CD4-positive, alpha-beta T cell treated with Interleukin-4 for 4 hours (primary cell): ENCODE data around the gene ASH1L.
A peak's percentile ranks its signal among the peaks of the same experiment; 100 is the strongest.
"Not testable (repeated sequence)": the region's sequence is repeated elsewhere in the genome, so short reads cannot be mapped to it uniquely, and the experiment has no call there.

Experiments
- DNase-seq: peaks from one replicate; pipeline ENCODE4 v3.0.0-alpha.2; 2020

ASH1L gene

DNA sequence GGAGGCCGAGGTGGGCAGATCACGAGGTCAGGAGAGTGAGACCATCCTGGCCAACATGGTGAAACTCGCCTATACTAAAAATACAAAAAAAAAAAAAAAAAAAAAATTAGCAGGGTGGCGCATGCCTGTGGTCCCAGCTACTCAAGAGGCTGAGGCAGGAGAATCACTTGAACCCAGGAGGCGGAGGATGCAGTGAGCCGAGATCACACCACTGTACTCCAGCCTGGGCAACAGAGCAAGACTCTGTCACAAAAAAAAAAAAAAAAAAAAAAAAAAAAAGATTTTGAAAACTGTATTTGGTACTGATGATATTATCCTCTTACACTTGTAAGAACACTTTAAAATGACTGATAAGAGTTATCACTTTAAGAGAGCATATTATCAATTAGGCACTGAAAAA, 74.2 kb downstream of the ASH1L start:
- not testable (repeated sequence) for DNase-seq

DNA sequence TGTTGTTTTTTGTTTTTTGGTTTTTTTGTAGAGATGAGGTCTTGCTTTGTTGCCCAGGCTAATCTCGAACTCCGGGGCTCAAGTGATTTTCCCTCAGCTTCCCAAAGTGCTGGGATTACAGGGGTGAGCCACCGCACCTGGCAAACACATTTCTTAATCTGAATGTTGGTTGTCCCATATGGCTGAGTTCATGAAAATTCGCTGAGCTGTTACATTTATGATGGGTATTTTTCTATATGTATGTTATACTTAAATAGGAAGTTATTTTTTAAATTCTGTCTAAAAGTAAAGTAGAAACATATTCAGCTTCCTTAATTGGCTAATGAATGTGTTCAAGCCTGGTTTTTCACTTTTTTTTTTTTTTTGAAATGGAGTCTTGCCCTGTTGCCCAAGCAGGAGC, 75.1 kb downstream of the ASH1L start:
- DNase-seq: no peak

DNA sequence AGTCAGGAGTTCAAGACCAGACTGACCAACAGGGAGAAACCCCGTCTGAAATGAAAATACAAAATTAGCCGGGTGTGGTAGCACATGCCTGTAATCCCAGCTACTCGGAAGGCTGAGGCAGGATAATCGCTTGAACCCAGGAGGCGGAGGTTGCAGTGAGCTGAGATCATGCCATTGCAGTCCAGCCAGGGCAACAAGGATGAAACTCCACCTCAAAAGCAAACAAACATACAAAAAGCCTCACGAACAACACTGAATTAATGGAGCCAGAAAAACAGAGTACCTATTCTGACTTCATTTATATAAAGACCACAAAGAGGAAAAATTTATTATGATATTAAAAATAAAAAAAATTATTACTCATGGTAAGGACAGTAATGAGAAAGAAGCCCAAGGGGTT, 75.7 kb downstream of the ASH1L start:
- DNase-seq: not testable (repeated sequence)

DNA sequence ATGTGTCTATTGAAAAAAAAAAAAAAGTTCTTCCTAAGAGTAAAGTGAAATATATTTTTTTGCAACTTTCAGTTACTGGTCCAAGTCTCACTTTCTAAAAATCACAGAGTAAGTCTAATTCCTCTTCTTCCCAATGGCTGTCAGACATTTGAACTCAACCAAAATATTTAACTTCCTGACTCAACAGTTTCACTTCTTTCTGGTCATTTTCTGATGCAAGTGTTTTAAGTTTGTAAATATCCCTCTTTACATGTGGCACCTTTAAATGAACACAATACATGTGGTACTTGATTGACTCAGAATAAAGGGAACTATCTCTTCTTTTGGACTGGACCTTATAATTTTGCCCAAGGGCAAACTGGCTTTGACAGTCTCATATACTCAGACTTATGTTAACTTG, 76.7 kb downstream of the ASH1L start:
- no peak for DNase-seq

DNA sequence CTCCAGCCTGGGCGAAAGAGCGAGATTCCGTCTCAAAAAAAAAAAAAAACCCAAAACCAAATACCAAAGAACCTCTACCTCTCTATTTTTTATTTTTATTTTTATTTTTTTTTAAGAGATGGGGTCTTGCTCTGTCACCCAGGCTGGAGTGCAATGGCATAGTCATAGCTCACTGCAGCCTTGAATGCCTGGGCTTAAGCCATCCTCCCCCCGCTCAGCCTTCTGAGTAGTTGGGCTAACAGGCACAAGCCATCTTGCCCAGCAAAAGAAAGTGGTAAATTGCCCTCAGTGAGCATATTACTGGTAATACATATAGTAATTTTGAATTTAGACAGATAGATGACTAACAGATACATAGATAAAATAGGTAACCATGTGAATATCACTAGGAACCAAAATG, 77.4 kb downstream of the ASH1L start:
- DNase-seq: no peak

DNA sequence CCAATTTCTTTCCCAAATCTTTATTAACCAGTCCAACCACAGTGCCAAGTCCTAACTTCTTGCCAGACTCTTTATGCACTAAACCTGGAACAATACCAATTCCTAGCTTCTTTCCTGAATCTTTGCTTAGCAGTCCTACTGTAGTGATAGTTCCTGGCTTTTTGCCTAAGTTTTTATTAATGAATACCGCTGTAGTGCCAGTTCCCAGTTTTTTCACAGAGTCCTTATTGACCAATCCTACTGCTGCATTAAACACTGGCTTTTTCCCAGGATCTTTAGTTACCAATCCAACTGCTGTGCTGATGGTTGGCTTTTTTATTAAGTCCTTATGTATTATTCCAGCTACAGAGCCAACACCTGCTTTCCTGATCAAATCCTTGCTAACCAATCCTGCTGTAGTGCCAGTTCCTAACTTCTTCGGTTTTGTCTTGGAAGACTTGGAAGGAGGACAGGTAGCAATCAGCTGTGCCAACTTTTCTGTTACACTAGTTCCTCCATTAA, 80.8 kb downstream of the ASH1L start:
- DNase-seq: no peak

DNA sequence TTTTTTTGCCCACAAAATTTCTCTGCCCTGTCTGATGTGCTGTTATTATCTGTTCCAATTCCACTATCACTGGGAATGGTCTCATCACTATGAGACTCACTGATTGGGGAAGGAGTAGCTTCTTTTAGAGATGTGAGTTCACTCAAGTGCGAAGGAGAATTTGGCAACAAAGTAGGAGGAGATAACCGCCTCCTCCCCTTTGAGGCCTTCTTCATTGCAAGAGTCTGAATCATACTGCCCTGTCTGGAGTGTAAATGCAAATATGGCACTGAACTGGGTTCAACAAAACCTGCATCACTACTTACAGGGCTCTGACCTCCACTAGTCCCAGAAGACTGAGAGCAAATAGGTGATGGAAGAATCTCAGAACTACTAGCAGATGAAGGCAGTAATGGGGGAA, 83.4 kb downstream of the ASH1L start:
- DNase-seq: no peak

DNA sequence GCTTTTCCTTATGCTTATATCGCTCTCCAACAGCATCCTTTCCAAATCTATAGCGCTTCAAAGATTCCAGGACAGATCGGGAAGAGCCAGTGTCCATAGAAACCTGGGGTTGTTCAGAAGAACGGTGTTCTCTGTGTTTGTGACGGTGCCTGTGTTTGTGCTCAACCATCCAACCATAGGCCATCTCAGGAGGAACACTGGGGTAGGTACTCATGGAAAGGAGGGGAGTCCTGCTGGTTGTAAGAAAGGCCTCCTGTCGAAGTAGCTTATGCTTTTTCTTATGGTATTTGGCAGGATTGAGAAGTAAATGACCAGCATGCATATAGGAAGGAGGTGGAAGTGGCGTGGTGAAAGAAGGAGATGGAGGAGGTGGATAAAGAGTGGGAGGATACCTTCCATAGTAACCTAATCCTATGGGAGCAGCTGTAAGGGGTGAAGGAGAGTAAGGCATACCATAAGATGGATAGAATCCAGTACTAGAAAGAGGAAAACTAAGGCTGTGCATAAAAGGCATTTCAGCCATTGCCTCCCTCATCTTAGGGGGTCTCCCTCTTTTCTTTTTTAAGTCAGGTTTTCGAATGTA, 84.2 kb downstream of the ASH1L start:
- DNase-seq: no peak

DNA sequence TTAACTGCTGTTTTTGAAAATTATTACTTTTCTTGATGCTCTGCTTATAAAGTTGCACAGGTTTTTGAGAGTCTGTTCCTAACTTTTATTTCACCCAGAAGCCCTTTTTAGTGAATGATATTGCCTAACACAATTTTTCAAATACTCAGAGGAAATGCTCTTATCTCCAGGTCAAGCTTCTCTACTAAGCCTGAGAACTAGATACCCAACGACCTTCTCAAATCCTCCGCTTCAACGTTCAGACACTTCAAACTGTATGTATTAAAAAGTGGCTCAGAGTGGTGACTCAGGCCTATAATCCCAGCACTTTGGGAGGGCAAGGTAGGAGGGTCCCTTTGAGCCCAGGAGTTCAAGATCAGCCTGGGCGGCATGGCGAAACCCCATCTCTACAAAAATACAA, 88.5 kb downstream of the ASH1L start:
- DNase-seq: no peak

DNA sequence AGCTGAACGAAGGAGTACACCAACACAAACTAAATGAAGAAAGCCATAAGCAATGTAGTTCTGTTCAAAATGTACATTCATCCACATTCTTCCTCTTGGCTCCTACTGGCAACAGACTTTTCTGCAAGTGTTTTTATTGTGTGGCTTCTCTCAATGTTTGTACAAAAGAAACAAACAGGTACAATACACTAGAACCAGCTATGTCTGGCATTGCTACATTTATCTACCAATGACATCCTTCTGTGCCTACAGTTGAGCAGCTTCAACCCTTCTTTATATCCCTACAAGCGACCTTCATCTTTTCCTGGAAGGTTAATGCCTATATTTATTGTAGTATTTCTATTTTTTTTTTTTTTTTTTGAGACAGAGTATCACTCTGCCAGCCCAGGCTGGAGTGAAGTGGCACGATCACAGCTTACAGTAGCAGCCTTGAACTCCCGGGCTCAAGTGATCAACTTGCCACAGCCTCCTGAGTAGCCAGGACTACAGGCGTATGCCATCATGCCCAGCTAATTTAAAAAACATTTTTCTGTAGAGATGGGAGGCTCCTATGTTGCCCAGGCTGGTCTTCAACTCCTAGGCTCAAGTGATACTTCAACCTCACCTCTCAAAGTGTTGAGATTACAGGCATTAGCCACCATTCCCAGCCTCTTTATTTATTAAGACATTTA, 89.3 kb downstream of the ASH1L start:
- DNase-seq: no peak

DNA sequence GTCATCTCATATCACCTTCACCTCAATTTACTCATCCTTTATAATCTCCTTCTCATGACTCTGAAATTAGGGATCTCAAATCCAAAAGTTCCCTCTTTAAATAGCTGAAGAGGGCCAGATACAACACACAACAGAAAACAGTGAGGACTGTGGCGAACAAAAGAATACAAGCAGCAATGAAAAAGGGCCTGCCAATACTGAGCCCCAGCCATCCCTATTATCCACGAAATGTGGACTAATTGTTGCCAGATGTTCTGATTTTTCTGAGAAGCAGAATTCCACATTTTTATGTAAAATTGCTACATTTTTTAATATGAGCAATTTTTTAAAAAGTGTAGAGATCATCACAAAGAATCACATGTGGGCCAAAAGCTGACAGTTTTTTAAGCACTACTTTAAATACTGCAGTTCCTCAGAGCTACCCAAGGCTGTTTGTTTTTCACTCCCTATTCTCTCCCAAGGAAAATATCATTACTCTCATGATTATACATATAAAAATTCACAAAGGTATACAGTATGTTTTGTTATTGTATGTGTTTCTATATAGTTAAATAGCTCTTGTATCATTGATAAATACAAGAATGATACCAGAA, 90.0 kb downstream of the ASH1L start:
- no peak for DNase-seq

DNA sequence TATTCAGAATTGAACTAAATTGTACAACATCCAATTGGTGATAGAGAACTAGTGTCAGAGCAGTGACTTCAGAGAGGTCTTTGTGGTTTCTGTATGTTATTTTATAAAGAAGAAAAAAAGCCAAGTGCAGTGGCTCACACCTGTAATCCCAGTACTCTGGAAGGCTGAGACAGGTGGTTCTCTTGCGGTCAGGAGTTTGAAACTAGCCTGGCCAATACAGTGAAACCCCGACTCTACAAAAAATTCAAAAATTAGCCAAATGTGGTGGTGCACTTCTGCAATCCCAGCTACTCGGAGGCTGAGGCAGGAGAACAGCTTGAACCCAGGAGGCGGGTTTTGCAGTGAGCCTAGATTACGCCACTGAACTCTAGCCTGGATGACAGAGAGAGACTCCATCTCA, 90.7 kb downstream of the ASH1L start:
- DNase-seq: no peak

DNA sequence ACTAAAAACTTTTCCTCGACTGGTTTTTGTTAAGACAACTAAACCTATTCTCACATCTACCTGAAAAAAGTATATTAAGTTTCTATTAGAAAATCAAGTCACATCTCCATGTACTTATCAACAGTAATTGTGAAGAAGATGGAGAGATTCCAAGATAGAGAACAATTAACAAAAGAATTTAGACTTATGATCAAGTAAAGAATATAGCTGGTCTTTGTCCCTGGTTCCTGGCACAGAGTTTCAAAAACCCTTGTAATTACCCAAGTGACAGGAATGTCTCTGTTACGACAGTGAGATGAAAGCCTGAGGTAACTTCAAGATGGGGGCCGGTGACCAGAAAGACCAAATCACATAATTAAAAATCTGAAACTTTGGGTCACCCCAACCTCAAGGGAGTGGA, 91.6 kb downstream of the ASH1L start:
- DNase-seq: no peak

DNA sequence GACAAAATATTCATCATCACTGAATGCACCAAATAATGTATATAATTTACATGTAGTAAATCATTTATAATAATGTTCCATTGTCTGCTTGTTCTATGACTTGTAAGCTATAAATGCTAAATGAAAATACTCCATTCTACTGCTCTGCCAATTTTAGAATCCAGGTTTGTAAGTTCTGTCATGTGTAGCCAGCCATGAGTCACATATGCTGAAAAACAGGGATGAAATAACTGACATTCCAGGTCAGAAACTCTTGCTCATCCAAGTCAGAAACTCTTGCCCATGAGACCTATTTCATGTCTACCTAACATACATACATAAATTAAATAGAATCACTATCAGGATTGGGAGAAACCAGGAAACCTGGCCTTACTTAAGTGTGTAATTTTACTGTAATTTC, 95.6 kb downstream of the ASH1L start:
- no peak for DNase-seq

DNA sequence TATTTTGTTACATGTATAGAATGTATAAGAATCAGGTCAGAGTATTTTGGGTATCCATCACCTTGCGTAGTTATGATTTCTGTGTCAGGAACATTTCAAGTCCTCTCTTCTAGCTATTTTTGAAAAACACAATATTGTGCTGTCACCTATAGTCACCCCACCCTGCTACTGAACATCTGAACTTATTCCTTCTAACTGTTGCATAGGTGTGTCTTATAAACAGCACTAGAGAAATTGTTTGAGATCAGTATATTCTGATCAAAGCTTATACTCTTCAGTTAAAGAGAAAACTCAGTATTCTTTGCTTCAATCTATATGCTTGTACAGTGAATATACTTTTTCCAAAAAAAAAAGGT, 96.0 kb downstream of the ASH1L start:
- peak; percentile 46 for DNase-seq

DNA sequence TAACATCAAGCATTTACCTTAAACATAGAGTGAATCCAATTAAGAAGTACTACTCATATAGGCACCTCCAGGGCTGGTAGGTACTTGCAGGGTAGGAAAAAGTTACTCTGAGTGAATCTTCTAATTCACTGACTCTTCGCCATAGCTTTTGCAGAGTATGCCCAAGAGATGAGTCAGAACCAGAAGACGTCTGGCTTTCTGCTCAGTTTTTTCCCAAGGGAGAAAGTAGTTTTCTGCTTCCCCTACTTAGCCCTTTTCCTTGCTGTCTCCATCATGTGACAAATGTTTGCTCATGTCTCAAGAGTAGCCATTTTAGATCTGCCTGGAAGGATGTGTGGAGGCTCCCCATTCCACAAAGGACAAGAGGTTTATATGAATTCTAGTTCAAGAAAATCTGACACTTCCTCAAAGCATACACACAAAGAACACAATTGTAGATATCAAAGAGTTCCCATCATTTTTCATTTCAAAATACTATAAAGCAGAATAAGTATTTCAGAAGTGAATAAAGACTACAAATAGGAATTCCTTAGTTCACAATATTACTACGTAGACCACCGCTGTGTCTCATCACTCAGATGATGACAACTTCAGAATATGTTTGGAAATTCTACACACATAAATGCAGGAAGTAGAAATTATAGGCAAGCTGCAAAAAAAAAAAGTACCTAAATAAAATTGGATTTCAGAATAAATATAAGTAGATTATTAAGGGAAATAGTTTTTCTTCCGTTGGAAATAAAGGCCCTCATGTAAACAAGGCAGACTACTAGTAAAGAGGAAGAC, 98.5 kb downstream of the ASH1L start:
- no peak for DNase-seq

DNA sequence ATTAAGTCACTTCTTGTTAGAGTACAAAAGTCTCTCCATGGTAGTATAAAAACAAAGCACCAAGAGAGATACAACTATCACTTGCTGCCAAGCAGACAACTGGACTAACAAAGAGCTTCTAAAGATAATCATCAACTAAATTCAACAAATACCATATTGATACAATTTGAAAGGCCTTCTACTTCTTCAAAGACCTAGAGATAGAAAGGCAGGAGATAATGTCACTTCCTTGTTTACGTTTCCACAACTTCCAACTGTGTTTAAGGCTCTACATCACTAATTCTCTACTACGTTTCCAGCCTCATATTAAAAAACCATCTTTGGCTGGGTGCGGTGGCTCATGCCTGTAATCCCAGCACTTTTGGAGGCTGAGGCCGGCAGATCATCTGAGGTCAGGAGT, 104.5 kb downstream of the ASH1L start:
- DNase-seq: no peak

DNA sequence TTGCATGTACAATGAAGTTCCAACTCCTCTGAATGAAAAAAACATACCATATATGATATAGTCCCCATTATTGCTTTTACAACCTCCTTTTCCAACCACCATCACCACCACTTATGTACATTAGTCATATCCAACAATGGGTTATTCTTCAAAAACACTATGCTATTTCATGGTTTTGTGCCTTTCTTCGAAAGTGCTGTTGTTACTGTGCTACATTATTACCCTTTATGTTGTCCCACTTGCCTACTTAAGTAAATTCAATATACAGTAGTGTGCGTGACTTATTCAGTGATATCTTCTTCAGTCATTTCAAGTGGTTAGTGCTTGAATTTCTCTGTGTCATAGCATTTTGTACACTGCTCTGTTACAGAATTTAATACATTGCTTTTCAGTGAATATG, 105.3 kb downstream of the ASH1L start:
- no peak for DNase-seq

DNA sequence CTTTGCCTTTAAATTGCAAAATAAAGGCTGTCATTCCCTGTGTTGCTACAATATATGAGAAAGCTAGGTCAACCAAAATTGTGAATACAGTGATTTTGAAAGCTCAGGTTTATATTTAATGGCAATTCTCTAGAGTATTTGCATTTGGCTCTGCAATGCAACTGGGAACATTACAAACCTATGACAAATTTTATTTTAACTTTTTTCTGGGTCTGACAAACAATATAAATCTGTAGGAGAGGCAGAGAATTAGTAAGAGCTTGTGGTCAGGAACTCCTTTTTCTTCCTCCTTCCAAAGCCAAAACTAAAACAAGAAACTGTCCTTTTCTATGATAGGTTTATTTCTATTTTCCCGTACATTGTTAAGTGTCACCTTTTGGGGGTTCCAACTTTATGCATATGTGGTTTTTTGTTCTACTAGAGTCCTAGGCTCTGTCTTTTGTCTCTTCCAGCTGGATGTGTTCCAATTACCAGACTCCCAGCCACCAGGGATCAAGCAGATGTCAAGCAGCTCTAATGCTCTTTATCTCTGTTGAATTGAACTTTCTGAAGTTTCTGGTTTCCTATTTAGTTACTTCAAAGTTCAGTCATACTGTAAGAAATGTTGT, 106.9 kb downstream of the ASH1L start:
- DNase-seq: no peak

DNA sequence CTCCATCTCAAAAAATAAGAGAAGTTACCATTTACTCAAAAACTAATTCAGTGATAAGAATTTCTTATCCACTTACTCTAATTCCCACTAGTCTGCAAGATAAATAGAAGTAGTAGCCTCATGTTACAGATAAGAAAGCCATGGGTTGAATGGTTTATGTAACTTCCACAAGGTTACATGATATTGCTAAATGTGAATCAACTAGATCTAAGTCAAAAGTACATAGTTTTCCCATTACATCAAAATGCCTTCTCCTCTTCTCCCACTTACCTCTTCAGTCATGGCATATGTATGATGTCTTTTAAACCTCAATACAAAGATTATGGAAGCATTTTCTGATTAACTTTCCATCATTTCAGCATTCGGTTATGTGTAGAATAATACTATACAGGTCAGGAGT, 108.5 kb downstream of the ASH1L start:
- DNase-seq: no peak

DNA sequence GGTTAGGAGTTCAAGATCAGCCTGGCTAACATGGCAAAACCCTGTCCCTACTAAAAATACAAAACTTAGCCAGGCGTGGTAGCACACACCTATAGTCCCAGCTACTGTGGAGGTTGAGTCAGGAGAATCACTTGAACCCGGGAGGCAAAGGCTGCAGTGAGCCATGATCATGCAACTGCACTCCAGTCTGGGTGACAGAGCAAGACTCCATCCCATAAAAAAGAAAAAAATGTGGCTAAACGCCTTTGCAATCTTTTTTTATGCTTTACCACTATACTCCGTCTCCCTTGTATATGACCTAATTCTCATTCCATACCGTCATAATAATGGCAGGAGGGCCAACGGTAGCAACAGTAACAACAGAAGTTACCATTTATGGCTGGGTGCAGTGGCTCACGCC, 109.5 kb downstream of the ASH1L start:
- no peak for DNase-seq

DNA sequence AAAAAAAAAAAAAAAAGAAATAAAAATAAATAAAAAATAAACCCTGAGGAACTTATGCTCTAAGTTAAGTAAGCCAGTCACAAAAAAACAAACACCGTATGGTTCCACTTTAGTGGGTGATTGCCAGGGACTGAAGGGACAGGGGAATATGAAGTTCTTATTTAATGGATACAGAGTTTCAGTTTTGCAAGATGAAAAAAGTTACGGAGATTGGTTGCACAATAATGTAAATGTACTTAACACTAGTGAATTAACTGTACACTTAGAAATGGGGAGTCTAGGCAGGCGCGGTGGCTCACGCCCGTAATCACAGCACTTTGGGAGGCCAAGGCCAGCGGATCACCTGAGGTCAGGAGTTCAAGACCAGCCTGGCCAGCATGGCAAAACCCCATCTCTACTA, 111.4 kb downstream of the ASH1L start:
- no peak for DNase-seq

DNA sequence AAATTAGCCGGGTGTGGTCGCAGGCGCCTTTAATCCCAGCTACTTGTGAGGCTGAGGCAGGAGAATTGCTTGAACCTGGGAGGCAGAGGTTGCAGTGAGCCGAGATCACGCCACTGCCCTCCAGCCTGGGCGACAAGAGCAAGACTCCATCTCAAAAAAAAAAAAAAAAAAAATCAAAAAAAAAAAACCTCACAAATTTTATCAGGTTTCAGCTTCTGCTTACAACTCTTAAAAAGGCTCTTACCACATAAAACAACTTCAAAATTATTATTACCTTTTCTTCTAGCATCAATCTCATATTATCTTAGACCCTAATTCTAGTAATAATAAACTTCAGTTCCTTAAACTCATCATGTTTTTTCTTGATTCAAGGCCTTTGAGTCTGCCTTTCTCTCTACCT, 120.2 kb downstream of the ASH1L start:
- not testable (repeated sequence) for DNase-seq

DNA sequence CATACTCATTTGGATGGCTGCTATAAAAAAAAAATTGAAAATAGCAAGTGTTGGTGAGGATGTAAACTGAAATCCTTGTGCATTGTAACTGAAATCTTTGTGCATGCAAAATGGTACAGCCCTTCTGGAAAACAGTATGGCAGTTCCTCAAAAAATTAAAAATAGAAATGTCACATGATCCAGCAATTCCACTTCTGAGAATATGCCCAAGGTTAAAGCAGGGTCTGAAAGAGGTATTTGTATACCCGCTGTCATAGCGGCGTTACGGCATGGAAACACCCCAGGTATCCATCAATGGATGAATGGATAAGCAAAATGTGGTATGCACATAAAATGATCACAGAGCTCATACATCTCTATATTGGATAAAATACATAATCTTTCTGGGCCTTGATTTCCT, 125.2 kb downstream of the ASH1L start:
- no peak for DNase-seq
